Prostate gland (tissue), 2 donors: ENCODE measurements around the gene FHIT. TPM values are rescaled to one million over a fixed set of nuclear protein-coding genes. Genes with fewer than 3 reads are reported as not detected.

Source experiments
- DNase-seq: peaks from one replicate; pipeline ENCODE4 v3.0.0-alpha.2; 2019; ENCODE audit warnings: low spot score
- H3K27ac ChIP-seq, 2 donors: fragments of 200-600 bp; sonication (generic); 2 replicates each; pipeline ENCODE4 v1.5.1; 2017 to 2019
- H3K27me3 ChIP-seq: fragments of 200-600 bp; sonication (generic); replicated peaks from 2 replicates; pipeline ENCODE4 v1.5.1; 2019; ENCODE audit not compliant: insufficient read depth
- H3K36me3 ChIP-seq, 2 donors: fragments of 200-600 bp; sonication (generic); 1 replicate in 1 of 2; 2 replicates in 1 of 2; pipeline versions ENCODE4 v1.5.1 to v1.8.1; 2017 to 2019
- H3K4me1 ChIP-seq: fragments of 200-600 bp; sonication (generic); replicated peaks from 2 replicates; pipeline ENCODE4 v1.5.1; 2019
- H3K4me3 ChIP-seq, 2 donors: fragments of 200-600 bp; sonication (generic); 2 replicates each; pipeline ENCODE4 v1.5.1; 2017 to 2019
- H3K9me3 ChIP-seq: fragments of 200-600 bp; sonication (generic); 2 replicates; pipeline ENCODE4 v1.5.1; 2017
- CTCF ChIP-seq, 4 experiments: fragments of 200-600 bp in 2 of 4; fragments of 450-650 bp in 2 of 4; sonication (generic) in 2 of 4; IDR thresholded peaks; 1 replicate in 3 of 4; 2 replicates in 1 of 4; pipeline ENCODE4 v1.5.1; 2016 to 2019; ENCODE audit warnings: antibody characterized with exemption in 4 of 4, mild to moderate bottlenecking in 2 of 4, moderate library complexity in 2 of 4
- POLR2A ChIP-seq: fragments of 450-650 bp; IDR thresholded peaks from one replicate; pipeline ENCODE4 v1.6.1; 2016; ENCODE audit warnings: antibody characterized with exemption, mild to moderate bottlenecking
- POLR2AphosphoS5 ChIP-seq: sonication (generic); formaldehyde crosslinking; IDR thresholded peaks from one replicate; pipeline ENCODE4 v1.6.1; 2017; ENCODE audit warnings: antibody characterized with exemption
- WGBS: methylation state at CpG from one replicate; pipeline ENCODE4 v1.1.5; 2018; 5-methylcytosine and 5-hydroxymethylcytosine counted together
- intact Hi-C: fragments of 100-400 bp; cut with DNase I; formaldehyde crosslinking; loops from one replicate; pipeline ENCODE4 v1.14.2; 2022
- total RNA-seq, 2 donors: library from RNA; depleted of rRNA; stranded (reverse); fragments of >200 nt; gene quantifications; one replicate each; pipeline ENCODE4 v1.1.0, GENCODE V29; 2016

Gene FHIT
- total RNA-seq, 2 donors from 2014 or later = 6.4 to 10.4 TPM

GRCh38 chr3:60339304-60339703 lies 911.9 kb downstream of the FHIT start:
- Histone ChIP-seq H3K27ac (no peak overlapping the region), H3K9me3 (no peaks in the 10 kb centered on the region), H3K4me1 (no peaks in the 10 kb centered on the region), H3K27me3 (no peaks in the 10 kb centered on the region), H3K36me3 (no peaks in the 10 kb centered on the region), H3K4me3 (no peak overlapping the region)
- TF ChIP-seq POLR2AphosphoS5 (no peak), CTCF (IDR thresholded peaks at IDR 0.05) (no peak), POLR2A (no peak)
- no peak for DNase-seq
- intact Hi-C loops = no loop called here
- 92% methylated on average over 6 of the region's 6 CpGs for WGBS

GRCh38 chr3:60337421-60337820 lies 913.8 kb downstream of the FHIT start:
- no peak for DNase-seq
- TF ChIP-seq POLR2A (no peak), CTCF (IDR thresholded peaks at IDR 0.05) (no peak), POLR2AphosphoS5 (no peak)
- Histone ChIP-seq H3K4me3 (no peak overlapping the region), H3K36me3 (no peaks in the 10 kb centered on the region), H3K27me3 (no peaks in the 10 kb centered on the region), H3K27ac (no peak overlapping the region), H3K4me1 (no peaks in the 10 kb centered on the region), H3K9me3 (no peaks in the 10 kb centered on the region)
- 90% methylated on average over 2 of the region's 2 CpGs for WGBS
- intact Hi-C loops = no loop called here

- H3K27me3 ChIP-seq = no peaks in the 10 kb centered on the region
- WGBS = 97% methylated on average over 2 of the region's 2 CpGs
- no peak for TF ChIP-seq POLR2AphosphoS5
- TF ChIP-seq POLR2A = no peak
- no peak for TF ChIP-seq CTCF (IDR thresholded peaks at IDR 0.05)
- H3K9me3 ChIP-seq = no peaks in the 10 kb centered on the region
- no peaks in the 10 kb centered on the region for H3K36me3 ChIP-seq
- DNase-seq = no peak
- no peaks in the 10 kb centered on the region for H3K4me1 ChIP-seq
- no peak overlapping the region for H3K27ac ChIP-seq
- intact Hi-C loops = no loop called here
- no peak overlapping the region for H3K4me3 ChIP-seq
Observed at GRCh38 chr3:60336061-60336460, 915.2 kb downstream of the FHIT start.

- H3K9me3 ChIP-seq = no peaks in the 10 kb centered on the region
- no peak for DNase-seq
- intact Hi-C loops = no loop called here
- no peaks in the 10 kb centered on the region for H3K36me3 ChIP-seq
- TF ChIP-seq CTCF (IDR thresholded peaks at IDR 0.05) (no peak), POLR2AphosphoS5 (no peak), POLR2A (no peak)
- H3K27ac ChIP-seq = no peak overlapping the region
- H3K27me3 ChIP-seq = no peaks in the 10 kb centered on the region
- WGBS = 63% methylated on average over 1 of the region's 1 CpG
- H3K4me1 ChIP-seq = no peaks in the 10 kb centered on the region
- no peak overlapping the region for H3K4me3 ChIP-seq
Observed at GRCh38 chr3:60333710-60334109, 917.5 kb downstream of the FHIT start.

- TF ChIP-seq POLR2AphosphoS5 = no peak
- no peak for TF ChIP-seq POLR2A
- TF ChIP-seq CTCF (IDR thresholded peaks at IDR 0.05) = no peak
- no peaks in the 10 kb centered on the region for H3K27me3 ChIP-seq
- H3K9me3 ChIP-seq = no peaks in the 10 kb centered on the region
- no peak overlapping the region for H3K27ac ChIP-seq
- intact Hi-C loops = no loop called here
- H3K36me3 ChIP-seq = no peaks in the 10 kb centered on the region
- 68% methylated on average over 6 of the region's 6 CpGs for WGBS
- DNase-seq = no peak
- H3K4me1 ChIP-seq = no peaks in the 10 kb centered on the region
- H3K4me3 ChIP-seq = no peak overlapping the region
Observed at GRCh38 chr3:60330107-60330506, 921.1 kb downstream of the FHIT start.
